ENCODE results near the gene VSX1.

GRCh38 chr20:25050501-25051350 lies 31.2 kb downstream of the VSX1 start:
- TF ChIP-seq CTCF (IDR thresholded peaks at IDR 0.05; ENCODE audit: low read length) (no peak), EZH2 (IDR thresholded peaks at IDR 0.05; ENCODE audit: borderline replicate concordance, low read length) (no peak)

All from OCI-LY1 (cell line).